ENCODE measurements around the gene SLC24A3. TPM values are rescaled to one million over a fixed set of nuclear protein-coding genes. Genes with fewer than 3 reads are reported as not detected.

Gene SLC24A3
- total RNA-seq, 1 experiment from 2014 or later = not detected

DNA sequence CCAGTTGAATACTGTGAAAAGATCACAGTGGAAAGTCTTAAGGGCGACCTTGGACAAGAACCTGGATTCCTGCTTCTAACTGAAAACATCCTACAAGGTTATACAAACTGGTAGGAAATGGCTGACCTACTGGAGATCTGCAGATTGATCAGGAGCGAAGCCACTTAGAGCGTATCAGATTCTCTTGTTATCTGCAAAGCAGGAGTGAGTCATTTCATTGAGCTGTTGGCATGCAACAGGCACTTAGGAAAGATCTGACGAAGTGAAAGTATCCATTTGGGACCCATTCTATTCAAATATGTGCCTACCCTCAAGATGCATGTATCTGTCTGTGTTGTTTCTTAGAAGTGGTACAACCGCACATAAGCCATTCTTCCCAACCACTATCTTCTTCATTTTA, 414.5 kb downstream of the SLC24A3 start:
- H3K27ac ChIP-seq = no peak overlapping the region
- ChIA-PET CTCF (no interaction called here), POLR2A (ENCODE audit: unreplicated experiment) (no interaction called here)
- no TSS peak for BruUV-seq (replicated peaks)
- H3K9me2 ChIP-seq (ENCODE audit: insufficient read depth) = no peaks in the 10 kb centered on the region
- no peaks in the 10 kb centered on the region for H4K20me1 ChIP-seq (ENCODE audit: insufficient read depth)
- H3K9me3 ChIP-seq (ENCODE audit: insufficient read depth, low read depth) = no peaks in the 10 kb centered on the region
- peak overlapping the region; percentile 29; the same call in 1 of the 2 replicates for H3K4me3 ChIP-seq
- no peak overlapping the region for H2AFZ ChIP-seq
- H3F3A ChIP-seq (ENCODE audit: insufficient read depth, low read depth) = no peaks in the 10 kb centered on the region
- H3K79me2 ChIP-seq (ENCODE audit: low read depth) = no peaks in the 10 kb centered on the region
- H3K4me2 ChIP-seq = peak overlapping the region; percentile 51
- no peaks in the 10 kb centered on the region for H3K36me3 ChIP-seq (ENCODE audit: low read depth)
- TF ChIP-seq, protein P1, sequence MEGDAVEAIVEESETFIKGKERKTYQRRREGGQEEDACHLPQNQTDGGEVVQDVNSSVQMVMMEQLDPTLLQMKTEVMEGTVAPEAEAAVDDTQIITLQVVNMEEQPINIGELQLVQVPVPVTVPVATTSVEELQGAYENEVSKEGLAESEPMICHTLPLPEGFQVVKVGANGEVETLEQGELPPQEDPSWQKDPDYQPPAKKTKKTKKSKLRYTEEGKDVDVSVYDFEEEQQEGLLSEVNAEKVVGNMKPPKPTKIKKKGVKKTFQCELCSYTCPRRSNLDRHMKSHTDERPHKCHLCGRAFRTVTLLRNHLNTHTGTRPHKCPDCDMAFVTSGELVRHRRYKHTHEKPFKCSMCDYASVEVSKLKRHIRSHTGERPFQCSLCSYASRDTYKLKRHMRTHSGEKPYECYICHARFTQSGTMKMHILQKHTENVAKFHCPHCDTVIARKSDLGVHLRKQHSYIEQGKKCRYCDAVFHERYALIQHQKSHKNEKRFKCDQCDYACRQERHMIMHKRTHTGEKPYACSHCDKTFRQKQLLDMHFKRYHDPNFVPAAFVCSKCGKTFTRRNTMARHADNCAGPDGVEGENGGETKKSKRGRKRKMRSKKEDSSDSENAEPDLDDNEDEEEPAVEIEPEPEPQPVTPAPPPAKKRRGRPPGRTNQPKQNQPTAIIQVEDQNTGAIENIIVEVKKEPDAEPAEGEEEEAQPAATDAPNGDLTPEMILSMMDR (conservative IDR thresholded peaks at IDR 0.05) = no peak
- no peak for TF ChIP-seq EZH2 (IDR thresholded peaks at IDR 0.05; ENCODE audit: low read depth)
- H3K27me3 ChIP-seq (ENCODE audit: insufficient read depth, low read depth) = peaks cover 14% of the 10 kb centered on the region
- no peak for DNase-seq
- intact Hi-C loops (cut with micrococcal nuclease; ENCODE audit: unreplicated experiment) = loop anchor here (5.0 kb wide), 1 partner anchor 610 kb away; no protein-coding TSS in a partner anchor
- H3K4me1 ChIP-seq (replicated peaks; ENCODE audit: insufficient read depth) = no peaks in the 10 kb centered on the region

DNA sequence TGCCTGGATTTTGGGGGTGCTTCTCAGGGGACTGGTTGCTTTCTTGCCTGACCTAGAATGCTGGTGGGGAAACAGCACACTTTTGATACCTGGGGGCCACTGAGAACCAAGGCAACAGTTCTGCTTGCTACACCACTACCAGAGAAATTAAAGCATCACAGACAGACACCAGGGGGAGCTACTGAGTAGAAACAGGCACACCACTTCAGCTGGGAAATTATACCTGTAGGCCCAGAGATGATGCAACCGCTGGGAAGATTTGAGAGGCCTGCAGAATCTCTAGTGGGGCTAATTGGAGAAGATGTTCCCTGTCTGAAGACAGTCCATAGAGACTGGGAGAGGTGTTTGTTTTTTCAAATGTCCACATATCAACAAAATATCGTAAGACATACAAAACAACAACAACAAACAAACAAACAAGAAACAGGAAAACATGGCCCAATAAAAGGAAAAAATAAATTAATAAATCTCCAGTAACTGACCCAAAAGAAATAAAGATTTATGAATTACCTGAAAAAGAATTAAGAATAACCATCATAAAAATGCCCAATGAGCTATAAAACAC, 416.2 kb downstream of the SLC24A3 start:
- Histone ChIP-seq H3K27ac (no peak overlapping the region), H3K79me2 (ENCODE audit: low read depth) (no peaks in the 10 kb centered on the region), H3K4me3 (no peak overlapping the region), H3K4me2 (no peak overlapping the region), H3K36me3 (ENCODE audit: low read depth) (no peaks in the 10 kb centered on the region), H3K4me1 (replicated peaks; ENCODE audit: insufficient read depth) (no peaks in the 10 kb centered on the region), H3K27me3 (ENCODE audit: insufficient read depth, low read depth) (peaks cover 27% of the 10 kb centered on the region), H3K9me2 (ENCODE audit: insufficient read depth) (no peaks in the 10 kb centered on the region), H3K9me3 (ENCODE audit: insufficient read depth, low read depth) (no peaks in the 10 kb centered on the region), H2AFZ (no peak overlapping the region), H4K20me1 (ENCODE audit: insufficient read depth) (no peaks in the 10 kb centered on the region), H3F3A (ENCODE audit: insufficient read depth, low read depth) (no peaks in the 10 kb centered on the region)
- TF ChIP-seq, protein P1 (conservative IDR thresholded peaks at IDR 0.05) = peak; percentile 82
- TF ChIP-seq EZH2 (IDR thresholded peaks at IDR 0.05; ENCODE audit: low read depth) = no peak
- ChIA-PET POLR2A (ENCODE audit: unreplicated experiment) (no interaction called here), CTCF (interaction anchor here (0.6 kb wide), 1 partner anchor 175 kb away, joined by 4 read pairs; no protein-coding TSS in a partner anchor)
- BruUV-seq (replicated peaks) = no TSS peak
- intact Hi-C loops (cut with micrococcal nuclease; ENCODE audit: unreplicated experiment) = loop anchor here (1.0 to 5.0 kb wide), 3 partner anchors 34 to 609 kb away; no protein-coding TSS in a partner anchor
- peak; percentile 54 to 61 for DNase-seq

DNA sequence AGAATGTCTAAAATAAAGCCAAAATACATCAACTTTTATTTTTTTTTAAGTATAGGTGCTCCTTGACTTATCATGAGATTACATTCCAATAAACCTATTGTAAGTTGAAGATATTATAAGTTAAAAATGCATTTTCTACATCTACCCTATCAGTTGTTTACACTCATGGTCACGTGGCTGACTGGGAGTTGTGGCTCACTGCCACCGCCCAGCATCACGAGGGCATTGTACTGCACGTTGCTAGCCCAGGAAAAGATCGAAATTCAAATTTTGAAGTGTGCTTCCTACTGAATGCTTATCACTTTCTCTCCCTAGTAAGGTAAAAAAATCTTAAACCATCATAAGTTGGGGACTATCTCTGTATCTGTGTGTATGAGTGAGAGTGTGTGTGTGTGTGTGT, 419.0 kb downstream of the SLC24A3 start:
- DNase-seq = no peak
- CTCF ChIA-PET = no interaction called here
- Histone ChIP-seq H3K9me2 (ENCODE audit: insufficient read depth) (no peaks in the 10 kb centered on the region), H3K4me2 (no peak overlapping the region), H3K4me3 (no peak overlapping the region), H3K27me3 (ENCODE audit: insufficient read depth, low read depth) (peaks cover 54% of the 10 kb centered on the region), H3K27ac (no peak overlapping the region), H4K20me1 (ENCODE audit: insufficient read depth) (no peaks in the 10 kb centered on the region), H3K79me2 (ENCODE audit: low read depth) (no peaks in the 10 kb centered on the region), H3K9me3 (ENCODE audit: insufficient read depth, low read depth) (no peaks in the 10 kb centered on the region), H3F3A (ENCODE audit: insufficient read depth, low read depth) (no peaks in the 10 kb centered on the region), H3K36me3 (ENCODE audit: low read depth) (no peaks in the 10 kb centered on the region), H3K4me1 (replicated peaks; ENCODE audit: insufficient read depth) (no peaks in the 10 kb centered on the region), H2AFZ (no peak overlapping the region)
- POLR2A ChIA-PET (ENCODE audit: unreplicated experiment) = no interaction called here
- no TSS peak for BruUV-seq (replicated peaks)
- intact Hi-C loops (cut with micrococcal nuclease; ENCODE audit: unreplicated experiment) = no loop called here
- TF ChIP-seq, protein P1 (conservative IDR thresholded peaks at IDR 0.05) = no peak
- no peak for TF ChIP-seq EZH2 (IDR thresholded peaks at IDR 0.05; ENCODE audit: low read depth)

Measured in PC-9 (cell line).